G401 (cell line): ENCODE data around the gene ZNF154. TPM values are rescaled to one million over a fixed set of nuclear protein-coding genes. Genes with fewer than 3 reads are reported as not detected.
"Not testable (repeated sequence)": the region's sequence is repeated elsewhere in the genome, so short reads cannot be mapped to it uniquely, and the experiment has no call there.

Source experiments
- DNase-seq: peaks from one replicate; pipeline ENCODE4 v3.0.0-alpha.2; 2015; ENCODE audit warnings: low spot score
- in situ Hi-C: cut with HindIII; loops from 2 replicates; pipeline ENCODE4 v1.10.0; 2016; ENCODE audit warnings: low sequenced_read_pairs, mixed read lengths
- total RNA-seq: library from RNA; depleted of rRNA; stranded (reverse); fragments of >200 nt; shearing (Covaris generic); gene quantifications from 2 replicates; pipeline ENCODE4 v1.2.3, GENCODE V29; 2014; rRNA removed

ZNF154 gene
- total RNA-seq, result not detected in 2 replicates

DNA sequence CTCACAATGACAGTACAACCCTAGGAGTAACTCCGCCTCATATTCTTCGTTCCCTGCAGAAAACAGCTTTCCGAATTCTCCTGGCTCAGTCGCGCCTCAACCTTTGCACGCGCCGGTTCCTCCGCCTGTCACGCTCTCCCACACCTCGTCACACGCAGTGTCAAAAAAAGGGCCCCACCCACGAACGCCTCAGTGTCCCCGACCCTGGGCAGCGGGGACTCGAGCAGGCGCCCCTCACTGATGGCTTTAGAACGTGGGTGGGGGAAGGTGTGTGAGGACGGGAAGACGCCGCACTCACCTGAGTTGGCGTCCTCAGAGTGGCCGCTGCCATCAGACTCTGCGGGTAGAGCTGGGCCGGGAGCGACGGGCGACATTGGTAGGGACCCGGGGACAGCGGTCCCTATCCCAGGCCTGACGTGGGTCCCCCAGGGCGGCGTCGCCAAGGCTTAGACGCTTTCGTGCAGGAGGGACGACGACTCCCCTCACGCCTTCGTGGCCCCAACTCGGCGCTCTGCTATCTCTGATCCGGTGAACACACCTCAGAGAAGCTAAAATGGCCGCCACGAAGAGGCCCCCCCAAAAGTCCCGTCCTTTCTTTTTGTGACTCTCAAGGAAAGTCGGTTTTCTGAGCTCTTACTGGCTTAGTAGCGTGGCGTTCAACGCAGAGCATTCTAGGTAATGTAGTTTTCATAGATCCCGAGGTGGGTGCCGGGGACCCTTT lies at the start of gene ZNF154:
Gene ZNF154 (minus strand): TSS at position 564 of the 721 bp plus-strand sequence. CDS start 233 bp downstream, at position 331.
- DNase-seq, result peak; percentile 90
- in situ Hi-C loops, result no loop called here

DNA sequence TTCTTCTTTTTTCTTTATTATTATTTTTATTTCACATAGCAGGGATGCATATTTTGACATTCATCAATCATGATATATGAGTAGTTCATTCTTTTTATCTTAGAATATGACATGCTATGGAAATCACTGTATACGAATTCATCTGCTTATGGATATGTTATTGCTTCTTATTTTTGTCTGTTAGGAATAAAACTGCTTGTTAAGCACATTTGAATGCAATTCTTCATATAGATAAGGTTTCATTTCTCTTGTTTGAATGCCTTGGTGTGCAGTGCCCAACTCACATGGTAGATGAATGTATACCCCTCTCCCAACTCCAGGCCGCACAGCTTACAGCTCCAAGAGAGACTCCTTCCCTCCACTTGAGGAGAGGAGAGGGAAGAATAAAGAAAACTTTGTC lies 48.9 kb upstream of the ZNF154 start:
- in situ Hi-C loops, result no loop called here
- DNase-seq, result no peak

GRCh38 chr19:57755031-57755430 lies 46.0 kb upstream of the ZNF154 start:
- in situ Hi-C loops, result no loop called here
- no peak for DNase-seq

GRCh38 chr19:57754091-57754673 lies 45.2 kb upstream of the ZNF154 start:
- DNase-seq, result no peak
- in situ Hi-C loops, result no loop called here

GRCh38 chr19:57748029-57748428 lies 39.0 kb upstream of the ZNF154 start:
- in situ Hi-C loops, result no loop called here

GRCh38 chr19:57747472-57747807 lies 38.4 kb upstream of the ZNF154 start:
- DNase-seq, result no peak
- in situ Hi-C loops, result no loop called here

More at GRCh38 chr19:57748029-57748428, 39.0 kb upstream of the ZNF154 start:
- DNase-seq, result no peak

DNA sequence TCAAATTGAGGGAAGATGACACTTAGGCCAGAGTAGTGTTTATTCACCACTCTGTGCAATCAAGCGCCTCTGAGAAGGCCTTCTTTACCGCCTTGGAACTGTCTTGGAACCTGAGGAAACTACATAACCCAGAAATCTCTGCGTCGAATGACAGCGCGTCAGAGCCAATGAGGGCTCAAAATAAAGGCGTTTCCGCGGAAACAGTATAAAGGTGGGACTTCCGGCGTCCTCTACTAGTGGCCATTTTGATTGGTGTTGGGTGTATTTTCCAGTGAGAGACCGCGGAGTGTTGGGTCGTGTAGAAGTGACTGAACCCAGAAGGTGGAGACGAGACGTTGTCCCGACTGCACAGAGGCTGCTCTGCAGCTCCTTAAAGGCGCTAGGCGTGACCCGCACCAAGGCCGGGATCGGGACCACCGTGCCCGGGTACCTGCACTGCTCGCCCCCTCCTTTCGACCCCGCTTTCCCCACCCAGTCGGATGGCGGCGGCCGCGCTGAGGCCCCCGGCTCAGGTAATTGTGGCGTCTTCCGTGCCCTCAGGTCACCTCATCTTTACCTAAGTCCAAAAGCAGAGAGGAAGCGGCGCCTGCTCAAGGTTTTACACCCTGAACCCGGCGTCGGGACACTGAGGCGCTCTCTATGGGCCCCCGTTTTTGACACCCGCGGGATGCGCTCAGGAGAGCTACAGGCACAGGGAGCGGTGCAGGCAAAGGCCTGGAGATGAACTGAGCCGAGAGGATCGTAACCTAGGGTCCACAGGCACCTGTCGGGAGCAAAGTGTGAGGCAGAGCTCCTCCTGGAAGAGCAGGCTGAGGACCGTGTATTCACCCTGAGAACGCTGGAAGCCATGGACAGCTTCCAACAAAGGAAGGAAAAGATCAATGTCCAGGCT lies 37.8 kb upstream of the ZNF154 start, which contains the start of gene ZNF776:
Gene ZNF776 (plus strand): TSS at position 236 of the 892 bp plus-strand sequence. CDS start 244 bp downstream, at position 480.
- DNase-seq, result peak; percentile 97
- in situ Hi-C loops, result no loop called here

- DNase-seq, in situ Hi-C loops: not testable (repeated sequence)
Measured at GRCh38 chr19:57738770-57739169, 29.8 kb upstream of the ZNF154 start.

DNA sequence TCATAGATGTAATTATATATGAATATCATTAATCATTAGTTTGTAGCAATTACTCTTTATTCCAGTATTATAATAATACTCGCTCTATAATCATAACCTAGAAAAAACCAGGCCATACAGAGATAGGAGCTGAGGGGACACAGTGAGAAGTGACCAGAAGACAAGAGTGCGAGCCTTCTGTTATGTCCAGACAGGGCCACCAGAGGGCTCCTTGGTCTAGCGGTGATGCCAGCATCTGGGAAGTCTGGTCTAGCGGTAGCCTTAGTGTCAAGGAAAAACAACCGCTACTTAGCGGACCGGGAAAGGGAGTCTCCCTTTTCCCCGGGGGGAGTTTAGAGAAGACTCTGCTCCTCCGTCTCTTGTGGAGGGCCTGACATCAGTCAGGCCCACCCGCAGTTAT lies 29.3 kb upstream of the ZNF154 start:
- peak; percentile 72 for DNase-seq
- in situ Hi-C loops, result not testable (repeated sequence)

GRCh38 chr19:57720878-57721277 lies 11.9 kb upstream of the ZNF154 start:
- in situ Hi-C loops, result no loop called here

DNA sequence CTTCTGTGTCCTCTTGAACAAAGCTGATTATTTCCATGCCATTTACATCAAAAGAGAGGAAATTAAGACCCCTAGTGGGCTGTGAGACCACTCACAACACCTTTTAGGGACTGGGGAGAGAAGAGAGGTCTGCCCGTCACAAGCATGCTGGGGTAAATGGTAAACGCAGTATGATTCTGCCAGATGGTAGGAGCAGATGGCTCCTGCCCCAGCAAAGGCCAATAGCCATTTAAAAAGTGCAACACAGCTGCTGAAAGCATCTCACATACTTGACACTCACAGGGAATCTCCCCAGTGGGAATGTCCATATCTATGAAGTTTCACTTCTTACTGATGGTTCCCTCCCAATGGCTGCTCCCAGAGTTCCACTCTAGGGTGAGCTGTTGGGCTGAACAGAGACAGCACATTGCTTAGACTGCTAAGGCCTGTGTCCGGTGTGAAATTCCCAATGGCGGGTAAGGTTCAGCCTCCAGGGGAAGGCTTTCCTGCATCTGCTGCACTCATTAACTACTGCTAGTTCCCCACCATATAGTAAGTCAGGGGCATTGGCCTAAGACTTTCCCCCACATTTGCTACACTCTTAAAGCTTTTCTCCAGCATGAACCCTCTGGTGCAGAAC lies 11.0 kb upstream of the ZNF154 start:
- in situ Hi-C loops, result no loop called here
- peak; percentile 80 for DNase-seq

More at GRCh38 chr19:57720878-57721277, 11.9 kb upstream of the ZNF154 start:
- no peak for DNase-seq

DNA sequence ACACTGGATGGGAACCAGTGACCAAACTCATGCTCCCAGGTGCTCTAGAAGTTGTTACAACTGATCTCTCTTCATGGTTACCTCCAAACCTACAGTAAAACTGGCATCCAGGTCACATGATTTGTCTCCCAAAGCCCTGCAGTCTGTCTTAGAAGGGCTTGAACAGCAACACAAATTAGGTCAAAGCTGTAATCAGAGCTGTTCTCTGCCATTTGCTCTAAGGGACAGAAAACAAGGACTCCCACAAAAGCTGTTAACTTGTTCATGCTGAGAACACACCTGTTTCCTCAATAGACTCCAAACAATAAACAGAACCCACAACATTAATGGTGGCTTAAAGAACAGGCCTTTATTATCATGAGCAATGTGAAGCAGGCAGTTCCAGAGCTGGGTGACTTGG lies 10.4 kb upstream of the ZNF154 start:
- in situ Hi-C loops, result no loop called here
- DNase-seq, result peak; percentile 94

DNA sequence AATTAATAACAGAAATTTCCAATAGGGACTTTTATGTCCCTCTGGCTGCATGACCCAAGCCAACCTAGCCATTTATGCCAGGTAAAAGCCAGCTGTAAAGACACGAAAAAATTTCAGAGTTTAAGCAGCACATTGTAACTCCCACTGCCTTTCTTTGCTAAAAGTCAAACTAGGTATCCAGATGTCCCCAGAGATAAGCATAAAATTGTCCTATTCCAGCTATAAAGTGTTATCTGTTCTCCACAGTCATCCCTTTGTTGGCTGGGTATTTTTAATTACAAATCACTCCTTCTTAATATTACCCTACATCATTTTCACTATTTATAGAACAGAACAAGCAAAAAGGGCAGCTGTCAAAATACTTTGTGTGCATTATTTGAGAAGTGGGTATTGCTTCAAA lies 3.2 kb upstream of the ZNF154 start:
- in situ Hi-C loops, result no loop called here
- no peak for DNase-seq

GRCh38 chr19:57709616-57710015 lies 612 bp upstream of the ZNF154 start:
- no peak for DNase-seq
- in situ Hi-C loops, result no loop called here

- DNase-seq, result no peak
- in situ Hi-C loops, result no loop called here
Measured at GRCh38 chr19:57706346-57706745, 2.7 kb downstream of the ZNF154 start.

GRCh38 chr19:57701625-57702024 lies 7.4 kb downstream of the ZNF154 start:
- in situ Hi-C loops, result no loop called here

DNA sequence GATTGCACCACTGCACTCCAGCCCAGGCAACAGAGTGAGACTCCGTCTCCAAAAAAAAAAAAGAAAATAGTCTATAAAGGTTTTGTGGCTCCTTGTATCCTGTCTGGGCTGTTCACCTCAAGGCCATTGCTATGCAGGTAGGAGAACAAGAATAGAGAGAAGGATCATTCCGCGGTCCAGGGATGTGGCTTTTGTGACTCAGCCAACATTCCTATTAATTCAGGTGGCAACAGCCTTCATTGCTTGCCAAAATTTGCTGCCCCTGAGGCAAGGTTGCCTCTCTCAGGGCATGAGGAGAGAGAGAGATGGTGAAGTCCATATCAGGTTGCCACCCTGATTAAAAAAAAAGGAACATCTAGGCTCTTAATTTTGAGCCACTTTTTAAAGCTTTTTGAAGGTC lies 19.3 kb downstream of the ZNF154 start:
- no peak for DNase-seq
- in situ Hi-C loops, result no loop called here

More at GRCh38 chr19:57701625-57702024, 7.4 kb downstream of the ZNF154 start:
- DNase-seq, result no peak

- in situ Hi-C loops, result no loop called here
- no peak for DNase-seq
Measured at GRCh38 chr19:57688011-57688763, 20.8 kb downstream of the ZNF154 start.
